NCI-H1436 treated with DMSO at 0.1 percent for 48 hours (cell line): ENCODE results near the gene SLU7.

Experiments
- DNase-seq: peaks from one replicate; lab custom pipeline; 2025; lab: John Stamatoyannopoulos, UW

SLU7 gene

DNA sequence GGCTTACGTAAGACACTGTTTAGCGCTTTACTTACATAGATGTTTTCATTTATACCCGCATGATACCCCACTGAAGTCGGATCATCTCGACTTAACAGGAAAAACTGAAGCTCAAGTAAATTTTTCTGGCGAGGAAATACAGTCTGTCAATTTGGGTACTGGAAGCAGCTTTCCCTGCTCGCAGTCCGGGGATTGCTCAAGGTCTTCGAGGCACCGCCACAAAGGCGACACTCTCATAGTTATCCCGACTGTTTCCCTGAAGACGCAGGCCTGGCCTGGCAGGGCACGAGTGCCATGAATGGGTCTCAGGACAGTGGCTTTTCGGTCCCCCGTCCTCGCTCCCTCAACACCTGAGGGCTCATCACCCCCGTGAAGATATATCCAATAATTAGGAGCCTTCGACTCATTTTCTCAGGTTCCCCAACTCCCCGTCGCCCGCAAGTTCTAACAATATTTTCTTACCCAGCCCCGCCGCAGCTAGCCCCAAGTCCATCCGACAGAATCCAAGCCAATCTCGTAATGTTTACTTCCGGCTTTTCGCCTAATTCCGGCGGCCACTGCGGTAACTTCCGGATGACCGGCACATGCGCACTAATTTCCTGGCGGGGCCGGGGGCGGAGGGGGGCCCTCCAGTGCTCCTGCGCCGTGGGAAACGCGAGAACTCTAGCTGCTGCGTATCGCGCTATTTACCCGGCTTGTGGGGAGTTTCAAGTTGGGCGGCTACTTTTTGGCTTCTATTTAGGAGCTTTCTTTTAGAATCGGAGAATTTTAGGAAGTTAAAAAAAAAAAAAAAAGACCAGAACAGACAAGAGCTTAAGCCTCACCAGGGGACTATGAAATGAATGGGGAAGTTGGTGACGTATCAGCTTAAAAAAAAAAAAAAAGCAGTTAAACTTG lies at the start of gene SLU7:
SLU7 (minus strand) TSS at position 521 of the 897 bp plus-strand sequence. CDS start 3,787 bp downstream, outside the sequence.
- peak; percentile 79 for DNase-seq

DNA sequence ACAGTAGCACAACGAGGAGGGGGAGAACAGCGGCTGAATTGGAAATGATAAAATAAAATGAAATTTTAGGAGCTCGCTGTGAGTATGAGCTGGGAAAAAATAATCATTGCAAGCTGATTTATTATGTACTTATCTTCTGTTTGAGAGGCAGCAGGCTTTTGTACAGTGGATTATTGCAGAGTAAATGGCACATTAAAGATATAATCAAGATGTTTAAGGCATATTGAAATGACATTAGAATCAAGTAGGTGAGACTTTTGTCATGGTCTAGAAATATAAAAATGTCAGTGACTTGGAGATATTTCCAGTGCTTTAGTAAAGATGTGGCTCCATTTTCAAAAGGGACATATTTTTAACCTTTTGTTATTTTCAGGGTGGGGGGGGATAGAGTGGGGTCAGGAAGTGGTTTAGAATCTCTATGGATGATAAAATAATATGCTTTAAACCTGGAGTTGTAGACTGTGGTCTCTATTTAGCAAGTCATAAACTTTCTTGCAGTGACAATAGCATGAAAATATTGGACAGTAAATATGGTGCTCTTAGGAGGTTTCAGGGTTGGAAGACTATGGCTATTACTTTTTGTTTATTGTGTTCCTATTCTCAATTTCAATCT lies 49.6 kb upstream of the SLU7 start:
- no peak for DNase-seq

DNA sequence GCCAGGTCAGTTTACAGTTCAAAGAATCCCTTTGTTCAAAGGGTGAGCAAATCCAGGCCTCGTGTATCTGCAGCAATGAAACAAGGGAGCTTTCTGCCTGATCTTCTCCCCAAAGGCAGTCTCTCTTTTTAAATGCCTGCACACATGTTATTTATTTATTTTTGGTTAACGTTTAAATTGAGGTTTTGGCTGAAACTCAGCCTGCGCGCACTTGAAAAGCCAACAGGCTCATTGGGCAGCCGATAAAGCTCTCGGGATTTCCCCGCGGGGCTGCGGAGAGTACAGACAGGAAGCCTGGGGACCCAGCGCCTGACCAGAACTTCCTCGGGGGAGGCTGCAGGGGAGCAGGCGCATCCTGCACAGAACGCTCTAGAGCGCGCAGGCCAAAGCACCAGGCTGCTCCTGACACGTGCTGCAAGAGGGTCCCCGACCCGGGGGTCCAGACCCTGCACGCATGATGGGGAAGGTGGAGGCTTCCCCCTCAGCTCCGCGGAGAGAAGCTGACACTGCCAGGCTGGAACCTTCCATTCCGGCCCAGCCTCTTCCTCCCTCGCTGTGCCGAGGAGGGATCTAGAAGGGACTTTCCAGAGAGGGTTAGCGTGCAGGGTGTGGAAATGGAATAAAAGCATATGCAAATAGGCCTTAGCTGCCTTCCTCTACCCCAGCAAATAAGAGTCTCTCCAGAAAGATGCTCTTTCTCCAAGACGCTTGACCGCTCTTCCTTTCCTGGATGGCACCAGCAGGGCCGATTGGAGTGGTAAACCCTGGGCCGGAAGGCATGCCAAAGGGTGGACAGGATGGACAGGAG lies 48.9 kb upstream of the SLU7 start:
- DNase-seq = no peak

DNA sequence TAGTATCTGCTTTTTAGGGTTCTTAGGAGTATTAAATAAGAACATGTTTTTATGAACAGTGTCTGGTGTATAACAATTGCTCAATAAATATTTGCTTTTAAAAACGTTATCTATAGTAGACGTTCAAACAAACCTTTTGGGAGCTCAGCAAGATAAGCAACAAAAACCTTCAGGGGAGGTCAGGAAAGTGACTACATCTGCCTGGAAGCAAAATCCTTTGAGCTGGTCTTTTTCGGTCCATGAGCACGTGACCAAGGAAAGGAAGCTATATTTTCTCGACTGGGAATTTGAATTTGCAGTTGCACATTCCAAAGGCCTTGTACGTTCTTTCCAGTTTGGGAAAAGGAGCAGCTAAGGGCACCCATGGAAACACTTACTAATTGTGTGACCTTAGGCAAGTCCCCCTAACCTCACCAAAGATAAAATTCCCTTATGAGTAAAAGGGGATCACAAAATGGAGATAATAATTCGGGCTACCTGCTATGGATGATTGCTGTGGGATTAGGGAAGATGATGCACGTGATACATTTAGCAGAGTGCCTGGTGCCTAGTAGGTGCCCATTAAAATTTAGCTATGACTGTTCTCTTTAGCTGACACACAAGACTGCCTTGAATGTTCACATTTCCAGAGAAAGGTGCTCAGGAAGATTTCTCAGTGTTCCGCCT lies 48.1 kb upstream of the SLU7 start:
- no peak for DNase-seq

DNA sequence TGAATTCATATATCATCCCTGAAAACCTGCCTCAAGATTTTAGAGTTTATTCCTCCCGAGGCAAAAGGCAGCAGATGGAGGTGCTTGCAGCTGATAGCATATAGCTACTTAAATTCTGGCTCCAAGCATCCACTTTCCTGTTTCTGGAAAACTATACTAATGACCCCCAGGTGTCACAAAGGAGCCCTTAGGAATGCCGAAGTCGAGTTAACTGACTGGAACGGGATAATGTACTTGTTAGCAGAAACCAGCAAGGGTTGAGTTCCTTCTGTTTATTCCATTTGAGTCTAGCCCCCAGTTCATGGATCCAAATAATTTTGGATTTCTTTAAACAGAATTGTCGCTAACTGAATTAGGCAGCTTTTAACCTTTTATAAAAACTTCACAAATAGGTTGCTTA lies 47.2 kb upstream of the SLU7 start:
- no peak for DNase-seq

DNA sequence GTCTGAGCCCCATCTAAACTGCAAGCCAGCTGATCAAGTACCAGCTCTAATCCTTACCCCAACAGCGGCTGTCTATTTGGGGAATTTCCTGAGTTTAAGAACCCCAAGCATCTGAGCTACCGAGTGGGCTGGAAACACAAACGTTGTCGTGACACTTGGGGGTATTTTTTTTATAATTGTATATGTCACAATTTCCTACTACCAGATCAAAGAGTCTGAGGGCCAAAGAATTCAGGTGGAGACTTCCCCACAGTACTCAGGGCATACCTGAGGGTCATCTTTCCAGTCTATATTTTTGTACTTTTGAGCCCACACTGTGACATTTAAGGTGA lies 45.6 kb upstream of the SLU7 start:
- no peak for DNase-seq

DNA sequence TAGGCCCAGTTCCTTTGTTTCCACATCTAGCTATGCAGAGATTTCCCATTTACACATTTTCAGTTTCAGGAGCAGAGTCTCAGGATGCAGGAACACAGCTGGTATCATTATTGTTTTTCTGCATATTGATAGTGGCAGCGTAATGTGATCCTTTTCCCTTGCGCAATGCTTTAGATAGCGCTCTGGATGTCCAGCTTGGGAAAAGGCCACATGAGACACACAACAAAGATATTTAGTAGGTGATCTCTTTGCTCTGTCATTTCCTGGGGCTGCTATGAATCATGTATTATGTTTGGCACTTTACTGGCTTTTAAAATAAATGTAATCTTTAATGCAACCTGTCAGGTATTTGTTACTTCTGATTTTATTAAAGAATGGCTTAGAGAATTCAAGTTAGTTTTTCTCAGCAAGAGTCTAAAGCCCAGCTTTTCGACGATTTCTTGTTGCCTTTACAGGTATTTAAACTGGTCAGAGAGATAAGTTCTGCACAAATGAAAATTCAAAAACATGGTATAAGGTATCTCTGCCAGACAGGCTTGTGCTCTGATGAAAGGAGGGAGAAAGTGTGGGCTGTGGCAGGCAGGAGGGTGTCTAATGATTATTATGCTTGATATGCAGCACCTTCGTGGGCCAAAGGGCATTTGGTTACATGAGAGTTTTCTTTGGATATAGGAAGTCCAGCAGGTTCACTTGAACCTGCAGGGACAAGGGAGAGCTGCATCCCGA lies 45.0 kb upstream of the SLU7 start:
- no peak for DNase-seq

DNA sequence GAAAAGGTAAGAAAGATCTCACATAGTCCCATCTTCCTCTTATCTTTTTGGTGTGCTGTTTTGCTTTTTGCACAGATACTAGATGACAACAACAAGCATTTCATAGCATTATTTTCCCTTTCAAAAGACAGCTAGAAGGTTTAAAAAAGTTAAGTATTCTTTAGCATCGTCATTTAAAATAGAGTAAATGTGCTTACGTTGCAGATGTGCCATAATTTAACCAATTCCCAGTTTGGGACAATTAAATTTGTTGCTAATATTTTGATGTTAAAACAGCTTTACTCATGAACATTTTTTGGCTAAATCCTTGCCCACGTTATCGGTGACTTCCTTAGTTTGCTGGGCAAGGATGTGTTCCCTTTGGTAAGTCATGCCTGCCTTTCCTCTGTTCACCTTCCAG lies 44.3 kb upstream of the SLU7 start:
- no peak for DNase-seq

DNA sequence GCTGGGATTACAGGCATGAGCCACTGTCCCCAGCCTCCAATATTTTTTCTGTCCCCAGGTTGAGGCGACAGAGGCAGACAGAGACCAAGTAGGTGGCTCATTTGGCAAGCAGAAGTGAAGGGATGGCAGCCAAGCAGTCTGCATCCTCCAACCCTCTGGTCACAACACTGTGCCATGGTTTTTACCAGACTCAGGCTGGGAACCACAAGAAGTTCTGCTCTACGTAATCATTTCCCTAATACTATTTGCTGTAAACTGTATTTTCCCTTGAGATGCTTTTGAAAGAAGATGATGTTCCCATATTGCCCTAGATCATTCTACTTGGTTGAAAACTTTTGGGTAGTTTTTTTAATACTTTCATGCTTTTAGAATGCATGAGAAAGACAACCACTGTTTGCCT lies 43.3 kb upstream of the SLU7 start:
- DNase-seq = no peak

DNA sequence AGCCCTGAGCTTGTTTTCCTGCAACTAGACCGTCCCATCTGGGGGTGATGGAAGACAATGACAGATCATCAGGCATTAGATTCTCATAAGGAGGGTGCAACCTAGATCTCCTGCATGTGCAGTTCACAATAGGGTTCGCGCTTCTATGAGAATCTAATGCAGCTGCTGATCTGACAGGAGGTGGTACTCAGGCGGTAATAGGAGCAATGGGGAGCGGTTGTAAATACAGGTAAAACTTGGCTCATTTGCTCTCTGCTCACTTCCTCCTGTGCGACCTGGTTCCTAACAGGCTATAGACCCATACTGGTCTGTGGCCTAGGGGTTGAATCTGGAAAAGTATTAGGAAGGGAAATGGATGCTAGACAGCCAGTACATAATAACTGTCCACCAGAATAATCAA lies 42.5 kb upstream of the SLU7 start:
- DNase-seq = no peak

DNA sequence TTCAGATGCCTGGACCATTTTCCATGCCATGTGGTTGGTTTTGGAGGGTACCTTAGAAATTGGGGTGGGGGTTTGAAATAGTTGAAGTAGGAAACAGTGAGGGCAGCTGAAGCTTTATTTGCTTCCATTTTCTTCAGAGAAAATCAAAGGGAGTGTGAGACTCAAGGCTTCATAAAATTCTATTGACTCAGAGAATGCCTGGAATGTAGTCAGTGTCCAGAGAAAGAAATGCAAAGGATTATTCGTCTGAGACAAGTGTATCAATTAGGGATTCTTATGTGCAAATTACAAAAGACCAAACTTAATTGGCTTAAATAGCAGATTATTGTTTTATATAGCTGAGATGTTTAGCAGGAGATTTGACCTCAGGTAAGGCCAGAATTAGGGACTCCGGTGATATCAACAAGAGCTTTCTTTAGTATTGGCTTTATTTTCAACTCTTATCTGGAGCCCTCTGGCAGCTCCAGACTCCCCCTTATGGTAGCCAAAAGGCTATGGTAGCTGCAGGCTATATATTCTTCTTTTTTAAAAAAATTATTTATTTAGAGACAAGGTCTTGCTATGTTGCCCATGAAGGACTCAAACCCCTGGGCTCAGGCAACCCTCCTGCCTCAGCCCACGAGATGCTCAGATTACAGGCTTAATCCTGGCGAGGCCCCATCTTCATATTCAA lies 41.6 kb upstream of the SLU7 start:
- DNase-seq = no peak

DNA sequence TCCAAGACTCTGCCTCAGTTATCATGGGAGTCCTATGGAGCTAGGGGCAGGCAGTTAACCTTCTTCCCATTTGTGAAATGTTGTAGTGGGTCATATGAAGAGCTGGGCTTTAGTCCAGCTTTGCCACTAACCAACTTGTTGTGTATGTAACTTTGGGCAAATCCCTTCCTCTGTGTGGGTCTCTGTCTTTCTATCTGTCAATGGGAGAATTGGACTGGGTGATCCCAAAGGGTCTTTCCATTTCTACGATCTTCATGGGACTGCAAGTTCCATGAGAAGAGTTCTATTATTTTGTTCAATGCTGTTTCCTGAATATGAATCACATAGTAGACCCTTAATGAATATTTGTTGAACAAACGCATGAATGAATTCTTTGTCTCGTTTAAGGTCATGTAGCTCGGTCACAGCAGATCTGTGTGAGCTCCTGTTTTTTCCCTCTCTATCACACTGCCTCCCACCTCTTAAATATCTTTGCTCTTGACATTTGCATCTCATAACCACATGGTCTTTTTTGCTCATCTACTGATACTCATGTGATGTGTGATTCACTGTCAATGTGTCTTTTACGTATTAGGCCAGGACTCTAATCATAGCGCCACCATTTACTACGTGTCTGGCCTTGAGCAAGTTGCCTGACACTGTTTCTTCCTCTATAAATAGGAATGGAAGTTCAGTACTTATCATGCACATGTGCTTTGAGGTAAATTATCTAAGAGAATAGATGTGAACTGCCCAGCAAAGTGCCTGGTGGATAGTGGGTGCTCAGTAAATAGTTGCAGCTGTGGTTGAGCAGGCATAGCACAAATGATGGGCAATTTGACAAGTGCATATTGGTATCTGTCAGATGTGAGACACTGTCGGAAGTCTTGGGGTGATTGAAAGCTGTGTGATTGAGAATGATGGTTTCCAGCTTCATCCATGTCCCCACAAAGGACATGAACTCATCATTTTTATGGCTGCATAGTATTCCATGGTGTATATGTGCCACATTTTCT lies 40.2 kb upstream of the SLU7 start:
- DNase-seq = no peak

DNA sequence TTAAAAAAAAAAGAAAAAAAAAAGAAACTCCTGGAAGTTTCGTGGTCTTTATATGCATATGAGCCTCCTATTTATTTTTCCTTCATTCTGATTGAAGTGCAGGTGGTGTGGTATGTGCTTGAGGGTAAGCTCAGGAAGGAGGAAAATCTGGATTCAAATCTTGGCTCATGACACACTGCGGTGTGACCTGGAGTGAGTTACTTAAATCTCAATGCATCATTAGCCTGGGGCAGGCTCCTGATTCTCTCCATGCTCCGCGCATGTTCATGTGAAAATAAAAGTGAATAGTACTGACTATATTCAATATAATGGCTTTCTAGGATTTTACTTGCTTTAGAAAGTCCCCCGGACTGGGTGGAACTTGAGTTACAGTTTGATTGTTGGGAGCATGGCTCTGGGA lies 38.4 kb upstream of the SLU7 start:
- DNase-seq = no peak

DNA sequence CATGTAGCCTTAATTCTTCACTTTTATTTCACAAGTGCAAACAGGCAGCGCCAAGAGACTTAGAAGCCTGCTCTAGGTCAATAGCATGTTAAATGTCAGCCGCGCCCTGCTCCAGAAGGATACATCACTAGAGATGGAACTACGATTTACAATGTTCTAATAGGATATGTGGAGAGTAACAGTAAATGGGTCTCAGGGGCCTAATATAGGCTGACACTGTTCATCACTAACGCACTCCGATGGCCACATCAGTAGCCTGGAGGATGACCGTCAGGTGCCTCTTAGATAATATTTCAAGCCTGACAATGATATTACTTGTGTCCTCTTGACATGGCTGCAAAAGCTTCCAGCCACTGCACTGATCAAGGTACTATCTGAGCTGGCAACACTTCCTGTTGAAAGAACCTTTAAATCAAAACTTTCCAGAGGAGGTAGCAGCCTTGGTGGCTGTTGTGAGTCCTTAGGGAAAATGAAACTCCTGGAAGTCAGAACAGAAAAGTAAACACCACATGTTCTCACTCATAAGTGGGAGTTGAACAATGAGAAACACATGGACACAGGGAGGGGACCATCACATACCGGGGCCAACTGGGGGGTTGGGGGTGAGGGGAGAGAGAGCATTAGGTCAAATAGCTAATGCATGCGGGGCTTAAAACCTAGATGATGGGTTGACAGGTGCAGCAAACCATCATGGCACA lies 37.7 kb upstream of the SLU7 start:
- no peak for DNase-seq

DNA sequence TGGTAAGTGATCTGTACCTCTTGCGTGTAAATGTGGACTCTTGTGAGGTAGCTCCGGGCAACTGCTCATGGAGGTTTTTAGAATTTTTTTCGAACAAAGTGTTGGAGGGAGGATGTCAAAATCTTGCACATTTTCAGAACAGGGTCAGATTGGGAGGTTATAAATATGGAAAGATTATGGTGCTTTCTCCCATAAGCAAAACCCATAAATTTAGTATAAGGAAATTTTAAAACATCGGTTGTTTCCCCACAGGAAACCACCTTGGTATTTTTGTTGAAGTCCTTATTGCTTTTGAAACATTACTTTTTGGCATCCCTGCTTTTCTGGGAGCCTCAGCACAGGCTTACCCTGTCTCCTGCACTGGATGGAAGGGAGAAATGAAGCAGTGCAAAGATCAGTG lies 36.7 kb upstream of the SLU7 start:
- DNase-seq = no peak

DNA sequence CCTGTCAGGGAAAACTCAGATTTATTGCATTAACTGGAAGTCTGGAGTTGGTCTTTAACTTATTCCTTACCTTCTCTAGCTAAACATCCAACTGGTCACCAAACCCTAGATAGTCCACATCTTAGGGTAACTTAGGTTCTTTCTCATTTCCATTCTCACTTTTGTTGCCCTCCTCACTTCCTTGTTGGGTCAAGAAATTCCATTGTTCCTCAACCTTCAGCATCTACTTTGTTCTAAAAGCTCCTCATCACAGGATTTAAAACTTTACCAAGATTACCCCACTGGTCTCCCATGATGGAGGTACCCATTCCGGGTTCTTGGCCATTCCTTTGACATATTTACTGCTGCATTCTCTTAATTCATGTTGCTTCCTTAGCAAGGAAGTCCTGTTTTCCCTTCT lies 34.9 kb upstream of the SLU7 start:
- no peak for DNase-seq

DNA sequence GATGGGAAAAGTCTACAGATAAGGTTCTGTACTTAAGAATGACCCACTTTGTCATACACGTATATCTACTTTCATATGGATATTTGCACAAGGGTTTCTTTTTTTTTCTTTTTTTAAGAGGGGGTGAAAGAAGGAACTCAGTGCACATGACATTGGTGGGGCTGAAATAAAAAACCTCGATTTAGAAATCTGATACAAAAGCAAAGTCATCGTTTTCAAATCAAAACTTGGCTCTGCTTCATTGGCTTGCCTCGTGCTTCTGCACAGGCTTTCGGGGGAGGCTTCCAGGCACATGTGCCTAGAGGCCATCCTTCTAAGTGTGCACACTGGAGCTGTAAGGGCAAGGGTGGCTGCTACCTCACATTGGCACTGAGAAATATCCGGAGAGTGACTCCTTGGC lies 33.9 kb upstream of the SLU7 start:
- no peak for DNase-seq

DNA sequence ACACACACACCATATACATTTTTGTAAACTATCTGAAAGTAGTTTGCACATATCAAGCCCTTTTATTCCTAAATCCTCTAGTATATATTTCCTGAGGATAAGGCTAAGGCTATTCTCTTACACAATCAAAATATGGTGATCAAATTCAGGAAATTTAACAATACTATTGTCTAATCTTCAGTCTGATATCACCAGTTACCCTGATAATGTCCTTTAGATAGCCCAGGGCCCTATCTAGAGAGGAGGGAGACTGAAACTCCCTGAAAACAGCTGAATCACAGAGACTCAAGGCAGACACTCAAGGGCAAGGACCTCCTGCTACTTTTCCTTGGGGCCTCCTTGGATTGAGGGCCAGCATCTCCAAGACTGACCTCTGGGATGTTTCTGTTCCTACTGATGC lies 33.2 kb upstream of the SLU7 start:
- DNase-seq = no peak

DNA sequence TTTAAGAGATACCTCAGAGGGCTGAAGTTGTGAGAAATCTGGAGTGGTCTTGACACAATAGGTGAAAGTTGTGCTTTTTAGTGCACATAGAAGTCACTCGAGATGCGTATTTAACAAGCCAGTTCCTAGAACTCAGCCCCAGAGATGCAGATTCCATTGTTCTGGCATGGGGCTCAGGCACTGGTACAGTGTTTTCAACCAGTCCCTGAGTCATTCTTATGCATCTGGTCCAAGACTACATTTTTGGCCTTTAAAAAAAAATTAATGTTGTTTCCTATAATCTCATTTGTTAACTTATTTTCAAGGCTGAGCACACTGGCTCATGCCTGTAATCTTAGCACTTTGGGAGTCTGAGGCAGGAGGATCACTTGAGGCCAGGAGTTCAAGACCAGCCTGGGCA lies 32.4 kb upstream of the SLU7 start:
- DNase-seq = no peak
